Stimulated activated CD8-positive, alpha-beta memory T cell treated with anti-CD3 and anti-CD28 coated beads, Interleukin-7, amount 100 ng/mL, for 1 hour (primary cell): ENCODE data around the gene ACOXL.

ENCODE experiments used
- DNase-seq, 2 donors: peaks; one replicate each; pipeline ENCODE4 v3.0.0-alpha.2; 2020; ENCODE audit warnings: low read depth in 2 of 2

ACOXL gene

GRCh38 chr2:111007757-111008688, 275.6 kb downstream of the ACOXL start:
- no peak for DNase-seq

DNA sequence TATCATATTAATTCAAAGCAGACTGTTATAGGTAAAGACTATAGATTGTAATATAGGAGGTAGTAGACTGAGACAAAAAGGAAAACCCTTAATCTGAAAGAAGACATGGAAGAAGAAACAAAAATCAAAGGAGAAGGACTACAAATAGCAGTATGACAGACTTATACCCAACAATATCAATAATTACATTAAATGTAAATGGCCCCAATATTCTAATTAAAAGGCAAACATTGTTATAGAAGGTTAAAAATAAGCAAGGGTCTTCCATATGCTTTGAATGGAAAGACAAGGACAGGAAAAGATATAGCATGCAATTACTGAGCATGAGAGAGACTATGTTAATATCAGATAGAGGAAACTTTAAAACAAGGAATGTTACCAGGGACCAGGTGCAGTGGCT, 278.8 kb downstream of the ACOXL start:
- no peak for DNase-seq

DNA sequence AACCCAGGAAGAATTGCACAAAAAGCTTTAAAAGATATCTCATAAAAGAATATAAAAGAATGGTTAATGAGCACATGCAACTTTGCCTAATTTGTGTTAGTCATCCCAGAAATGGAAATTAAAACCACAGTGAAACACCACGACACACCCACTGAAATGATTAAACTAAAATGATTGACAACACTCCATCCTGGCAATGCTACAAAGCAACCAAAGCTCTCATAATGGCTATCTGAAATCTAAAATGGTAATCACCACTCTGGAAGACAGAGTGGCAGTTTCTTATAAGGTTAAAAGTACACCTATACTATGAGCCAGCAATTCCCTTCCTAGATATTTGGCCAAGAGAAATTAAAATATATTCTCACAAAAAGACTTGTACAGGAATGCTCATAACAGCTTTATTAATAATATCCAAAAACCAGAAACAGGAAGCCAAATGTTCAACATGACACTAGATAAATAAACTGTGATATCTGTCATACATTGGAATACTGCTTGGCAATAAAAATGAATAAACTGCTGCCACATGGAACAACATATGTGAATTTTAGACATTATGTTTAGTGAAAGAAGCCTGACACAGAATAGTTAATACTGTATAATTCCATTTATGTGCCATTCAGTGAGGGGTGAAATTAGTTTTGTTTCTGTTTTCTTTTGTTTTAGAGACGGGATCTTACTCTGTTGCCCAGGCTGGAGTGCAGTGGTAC, 283.1 kb downstream of the ACOXL start:
- DNase-seq: no peak

- no peak for DNase-seq
Measured at GRCh38 chr2:111017034-111017622, 284.8 kb downstream of the ACOXL start.

GRCh38 chr2:111017909-111018308, 285.5 kb downstream of the ACOXL start:
- no peak for DNase-seq

DNA sequence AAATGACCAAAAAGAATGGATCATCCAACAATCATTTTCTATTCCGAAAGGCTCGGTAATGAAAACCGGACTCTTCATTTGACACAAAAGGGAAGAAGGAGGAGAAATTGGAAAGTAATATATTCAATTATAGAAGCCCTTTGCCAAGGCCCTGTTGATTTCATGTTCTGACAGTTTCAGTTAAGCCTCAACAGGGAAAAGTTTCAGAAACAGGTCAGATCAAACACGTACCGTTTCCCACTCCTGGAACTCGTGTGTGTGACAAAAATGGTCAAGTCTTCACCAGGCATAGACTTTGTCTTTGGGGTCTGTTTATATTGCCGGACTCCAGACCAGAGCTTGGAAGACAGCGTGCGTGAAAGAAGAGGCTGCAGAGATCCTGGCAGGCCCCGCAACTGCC, 287.0 kb downstream of the ACOXL start:
- no peak for DNase-seq

- no peak for DNase-seq
Measured at GRCh38 chr2:111022633-111023032, 290.3 kb downstream of the ACOXL start.

- DNase-seq: no peak
Measured at GRCh38 chr2:111024496-111024895, 292.1 kb downstream of the ACOXL start.

- DNase-seq: no peak
Measured at GRCh38 chr2:111025288-111025687, 292.9 kb downstream of the ACOXL start.

GRCh38 chr2:111028720-111029119, 296.3 kb downstream of the ACOXL start:
- DNase-seq: no peak

GRCh38 chr2:111029181-111029927, 297.0 kb downstream of the ACOXL start:
- DNase-seq: no peak

DNA sequence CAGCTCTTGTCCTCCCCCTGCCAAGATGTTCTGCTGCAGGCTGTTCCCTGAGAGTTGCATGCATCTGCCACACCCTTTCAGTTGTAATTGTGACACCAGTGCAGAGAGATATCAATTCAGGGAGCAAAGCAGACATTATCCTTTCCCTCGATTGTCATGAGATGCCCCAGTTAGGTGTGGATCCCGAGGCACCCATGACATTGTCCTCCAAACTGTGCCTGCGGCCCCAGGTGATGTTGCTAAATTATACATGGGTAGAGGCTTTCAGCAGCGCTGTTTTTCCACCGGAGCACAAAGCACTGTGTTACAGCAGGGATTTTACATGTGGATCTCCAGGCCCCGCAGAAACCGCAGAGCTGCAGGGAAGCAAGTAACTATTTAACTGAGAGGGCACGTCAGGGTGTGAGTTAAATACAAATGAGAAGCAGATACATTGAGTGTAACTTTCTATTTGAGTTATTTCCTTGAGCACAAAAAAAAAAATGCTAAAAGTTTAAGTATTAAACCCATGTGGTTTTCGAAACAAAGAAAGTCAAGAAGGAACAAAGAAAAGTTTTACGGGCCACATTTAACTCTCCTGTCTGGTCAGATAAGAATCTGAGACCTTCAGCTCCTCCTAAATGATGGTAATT, 298.0 kb downstream of the ACOXL start:
- DNase-seq: no peak

DNA sequence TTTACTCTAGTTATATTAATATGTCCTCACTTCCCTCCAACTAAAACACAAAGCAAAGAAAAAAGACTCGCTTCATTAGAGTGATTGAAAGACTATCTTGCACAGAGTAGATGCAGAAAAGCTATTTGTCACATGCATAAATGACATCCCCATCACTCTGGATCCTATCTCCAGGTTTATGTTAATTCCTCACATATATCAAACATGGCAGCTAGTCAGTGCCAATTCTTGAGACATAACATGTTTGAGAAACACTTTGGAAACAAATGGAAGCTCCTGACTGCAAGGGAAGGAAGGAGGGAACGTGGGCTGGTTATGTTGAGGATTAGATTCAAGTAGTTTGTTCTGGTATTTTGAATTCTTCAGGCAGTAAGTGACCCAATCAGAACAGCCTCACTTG, 298.6 kb downstream of the ACOXL start:
- DNase-seq: no peak

DNA sequence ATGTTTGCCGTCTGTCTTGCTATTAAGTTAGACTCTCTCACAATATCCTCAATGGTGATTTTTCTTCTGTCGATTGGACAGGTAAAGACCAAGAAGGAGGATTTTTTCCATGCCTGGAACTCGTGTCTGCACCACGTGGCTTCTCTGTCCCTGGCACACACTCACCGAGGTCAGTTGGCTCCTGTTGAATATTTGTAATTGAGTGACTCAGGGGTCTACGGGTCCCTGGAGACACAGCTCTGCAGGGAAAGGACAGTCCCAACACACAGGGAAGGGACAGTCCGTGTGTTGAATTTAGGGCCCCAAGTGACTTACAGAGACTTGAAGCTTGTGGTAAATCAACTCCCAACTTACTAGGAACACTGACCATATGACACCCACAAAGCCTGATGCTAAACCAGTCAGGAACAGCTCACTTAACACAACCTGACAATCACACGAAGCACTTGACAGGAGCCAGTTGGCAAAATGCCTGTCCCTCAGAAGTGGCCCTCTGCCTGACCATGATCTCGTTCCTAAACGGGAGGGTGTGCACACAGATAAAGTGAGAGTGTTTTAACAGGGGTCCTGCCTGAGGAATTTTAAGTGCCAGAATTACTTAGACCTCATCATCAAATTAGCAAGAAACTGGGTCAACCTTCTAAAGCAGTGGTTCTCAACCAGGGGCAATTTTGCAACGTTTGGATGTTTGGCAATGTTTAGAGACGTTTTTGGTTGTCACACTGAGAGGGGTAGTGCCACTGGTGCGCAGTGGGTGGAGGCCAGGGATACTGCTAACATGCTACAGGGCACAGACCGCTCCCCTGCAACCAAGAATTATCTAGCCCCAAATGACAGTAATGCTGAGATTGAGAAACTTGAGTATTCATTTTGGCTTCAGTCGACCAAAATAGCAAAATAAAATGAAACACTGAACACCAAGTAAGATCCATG, 299.4 kb downstream of the ACOXL start:
- DNase-seq: no peak

- no peak for DNase-seq
Measured at GRCh38 chr2:111032721-111033429, 300.5 kb downstream of the ACOXL start.

- no peak for DNase-seq
Measured at GRCh38 chr2:111034146-111034545, 301.8 kb downstream of the ACOXL start.

DNA sequence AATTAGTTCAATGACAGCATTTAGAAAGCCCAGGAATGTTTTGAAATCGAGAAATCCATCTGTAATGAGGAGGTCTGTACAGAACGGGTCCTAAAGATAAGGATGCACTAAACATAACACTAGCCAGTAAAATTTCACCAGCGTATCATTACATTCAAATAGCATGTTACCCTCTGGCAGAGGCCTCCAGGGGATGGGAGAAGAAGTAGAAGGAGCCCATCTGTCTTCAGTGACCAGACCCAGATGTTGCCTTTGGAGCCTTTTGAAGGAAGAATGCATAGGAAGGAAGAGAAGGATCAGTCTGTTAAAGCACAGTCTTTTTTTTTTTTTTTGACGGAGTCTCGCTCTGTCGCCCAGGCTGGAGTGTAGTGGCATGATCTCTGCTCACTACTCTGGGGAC, 302.2 kb downstream of the ACOXL start:
- DNase-seq: no peak

GRCh38 chr2:111035830-111036441, 303.6 kb downstream of the ACOXL start:
- DNase-seq: no peak

DNA sequence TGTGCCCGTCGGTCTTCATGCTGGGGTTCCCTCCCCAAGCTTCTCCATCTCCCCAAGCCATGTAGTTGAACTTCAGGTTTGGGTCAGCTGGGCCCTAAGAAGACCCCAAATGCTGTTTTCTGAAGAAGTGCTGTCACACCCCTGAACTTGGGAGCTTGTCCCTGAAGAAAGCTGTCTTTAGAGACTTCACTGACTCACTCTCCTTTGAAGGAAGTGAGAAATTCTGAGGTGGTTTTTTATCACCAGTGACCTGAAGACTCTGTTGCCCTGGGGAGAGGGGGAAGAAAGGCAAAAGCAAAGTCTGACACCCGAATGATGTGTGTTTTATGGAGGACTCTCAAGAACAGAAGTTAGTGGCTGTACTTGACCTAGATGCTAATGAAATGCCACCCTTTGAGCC, 304.8 kb downstream of the ACOXL start:
- DNase-seq: no peak
